ENCODE measurements around the gene THY1.

The THY1 gene

DNA sequence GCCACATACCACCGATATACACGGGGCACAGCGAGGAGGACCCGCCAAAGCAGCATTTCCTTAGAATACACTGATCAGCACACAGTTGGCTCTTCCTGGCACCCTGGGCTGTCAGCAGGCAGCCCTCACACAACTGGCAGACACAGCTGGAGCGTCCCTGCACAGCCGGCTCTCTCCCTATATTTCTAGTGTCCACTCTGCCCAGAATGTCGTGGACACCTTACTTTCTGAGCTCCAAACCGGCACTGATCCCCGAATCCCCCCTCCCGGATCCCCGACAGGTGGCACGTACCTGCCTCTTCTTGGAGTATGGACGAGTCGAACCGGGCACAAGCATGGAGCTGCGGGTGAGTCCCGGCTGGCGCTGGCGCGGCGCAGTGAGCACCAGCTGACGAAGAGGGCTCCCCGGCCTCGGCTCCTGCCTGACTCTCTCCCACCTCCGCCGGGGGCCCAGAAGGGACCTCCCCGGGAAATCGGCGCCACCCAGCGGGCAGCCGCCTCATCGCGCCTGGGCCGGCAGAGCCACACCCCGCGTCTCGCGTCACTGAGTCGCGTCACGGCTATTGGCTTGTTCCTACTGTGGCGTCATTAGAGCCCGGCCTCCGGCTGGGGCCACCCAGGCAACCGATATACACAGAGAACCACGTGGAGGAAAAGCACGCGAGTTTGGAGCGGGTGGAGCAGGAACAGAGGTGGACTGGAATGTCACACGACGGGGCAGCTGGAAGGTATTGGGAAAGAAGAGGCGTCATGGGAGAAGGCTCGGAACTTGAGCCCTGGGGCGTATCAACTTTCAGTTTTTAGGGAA lies 41.6 kb downstream of the THY1 start, which contains the start of gene USP2:
USP2 (minus strand) TSS at position 510 of the 808 bp plus-strand sequence. CDS start 8,210 bp downstream, outside the sequence.
- ChIA-PET CTCF (interaction anchor here (0.8 to 5.9 kb wide), 22 partner anchors 8 to 152 kb away, joined by 3 to 64 read pairs (median 5); no protein-coding TSS in a partner anchor), POLR2A (no interaction called here)
- peak; percentile 89 for TF ChIP-seq CTCF (IDR thresholded peaks at IDR 0.05; ENCODE audit: control extremely low read depth, extremely low read depth, low read depth, missing control alignments)
- DNase-seq (ENCODE audit: extremely low spot score): peak; percentile 95

DNA sequence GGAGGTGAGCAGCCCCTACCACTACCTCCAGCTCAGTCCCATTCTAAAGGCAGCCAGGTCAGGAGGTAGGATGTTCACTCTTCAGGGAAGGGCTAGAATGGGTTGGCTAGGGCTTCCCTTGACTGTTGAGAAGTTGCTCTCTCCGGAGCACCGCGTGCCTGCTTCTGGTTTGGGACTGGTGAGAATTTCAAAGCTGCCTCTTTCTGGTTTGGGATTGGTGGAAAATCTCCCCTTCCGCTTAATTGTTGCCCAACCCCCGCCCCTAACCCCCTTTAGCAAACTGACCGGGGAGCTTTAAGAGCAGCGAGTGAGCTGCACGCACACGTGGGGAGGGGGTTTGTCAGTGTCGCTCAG lies 42.2 kb downstream of the THY1 start:
- no peak for DNase-seq (ENCODE audit: extremely low spot score)
- POLR2A ChIA-PET: no interaction called here
- no peak for TF ChIP-seq CTCF (IDR thresholded peaks at IDR 0.05; ENCODE audit: control extremely low read depth, extremely low read depth, low read depth, missing control alignments)
- CTCF ChIA-PET: interaction anchor here (0.8 to 5.9 kb wide), 21 partner anchors 8 to 153 kb away, joined by 3 to 64 read pairs (median 6); no protein-coding TSS in a partner anchor

GRCh38 chr11:119380160-119380826 lies 42.7 kb downstream of the THY1 start:
- no peak for DNase-seq (ENCODE audit: extremely low spot score)
- ChIA-PET POLR2A (no interaction called here), CTCF (interaction anchor here (1.0 to 5.9 kb wide), 12 partner anchors 10 to 59 kb away, joined by 3 to 64 read pairs (median 6); no protein-coding TSS in a partner anchor)
- no peak for TF ChIP-seq CTCF (IDR thresholded peaks at IDR 0.05; ENCODE audit: control extremely low read depth, extremely low read depth, low read depth, missing control alignments)

GRCh38 chr11:119378851-119379465 lies 44.0 kb downstream of the THY1 start:
- POLR2A ChIA-PET: no interaction called here
- CTCF ChIA-PET: interaction anchor here (1.0 to 5.9 kb wide), 4 partner anchors 14 to 95 kb away, joined by 3 to 64 read pairs (median 3); no protein-coding TSS in a partner anchor
- DNase-seq (ENCODE audit: extremely low spot score): no peak
- TF ChIP-seq CTCF (IDR thresholded peaks at IDR 0.05; ENCODE audit: control extremely low read depth, extremely low read depth, low read depth, missing control alignments): no peak

- DNase-seq (ENCODE audit: extremely low spot score): no peak
- POLR2A ChIA-PET: no interaction called here
- no peak for TF ChIP-seq CTCF (IDR thresholded peaks at IDR 0.05; ENCODE audit: control extremely low read depth, extremely low read depth, low read depth, missing control alignments)
- CTCF ChIA-PET: interaction anchor here (1.0 to 11.9 kb wide), 5 partner anchors 13 to 96 kb away, joined by 3 to 159 read pairs (median 7); no protein-coding TSS in a partner anchor
Measured at GRCh38 chr11:119377961-119378667, 44.9 kb downstream of the THY1 start.

Data from GM10248 (cell line).